ENCODE data around the gene ZNF814.
A peak's percentile ranks its signal among the peaks of the same experiment; 100 is the strongest.

Gene ZNF814

DNA sequence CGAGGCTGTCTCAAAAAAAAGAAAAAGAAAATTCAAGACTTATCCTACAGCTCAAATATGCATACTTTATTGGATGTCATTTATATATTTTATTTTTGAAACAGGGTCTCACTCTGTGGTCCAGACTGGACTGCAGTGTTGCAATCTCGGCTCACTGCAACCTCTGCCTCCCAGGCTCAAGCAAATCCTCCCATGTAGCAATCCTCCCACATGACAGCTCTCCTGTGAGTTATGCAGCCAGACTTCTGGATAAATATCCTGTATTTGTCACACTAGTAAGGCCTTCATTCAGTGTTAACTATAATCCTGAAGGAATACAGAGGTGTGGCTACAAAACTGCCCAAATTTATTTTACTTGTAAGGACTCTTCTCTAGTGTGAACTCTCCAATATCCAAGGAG is 81.3 kb downstream of the ZNF814 start:
- no peak for TF ChIP-seq CTCF (IDR thresholded peaks at IDR 0.05; ENCODE audit: low read depth, low read length)
- H3K4me3 ChIP-seq (replicated peaks in 1 of 2; ENCODE audit: low read depth in 2 of 2, low read length in 2 of 2), result no peak overlapping the region
- peak; percentile 50 to 58 for DNase-seq (ENCODE audit: low read depth in 2 of 2)

DNA sequence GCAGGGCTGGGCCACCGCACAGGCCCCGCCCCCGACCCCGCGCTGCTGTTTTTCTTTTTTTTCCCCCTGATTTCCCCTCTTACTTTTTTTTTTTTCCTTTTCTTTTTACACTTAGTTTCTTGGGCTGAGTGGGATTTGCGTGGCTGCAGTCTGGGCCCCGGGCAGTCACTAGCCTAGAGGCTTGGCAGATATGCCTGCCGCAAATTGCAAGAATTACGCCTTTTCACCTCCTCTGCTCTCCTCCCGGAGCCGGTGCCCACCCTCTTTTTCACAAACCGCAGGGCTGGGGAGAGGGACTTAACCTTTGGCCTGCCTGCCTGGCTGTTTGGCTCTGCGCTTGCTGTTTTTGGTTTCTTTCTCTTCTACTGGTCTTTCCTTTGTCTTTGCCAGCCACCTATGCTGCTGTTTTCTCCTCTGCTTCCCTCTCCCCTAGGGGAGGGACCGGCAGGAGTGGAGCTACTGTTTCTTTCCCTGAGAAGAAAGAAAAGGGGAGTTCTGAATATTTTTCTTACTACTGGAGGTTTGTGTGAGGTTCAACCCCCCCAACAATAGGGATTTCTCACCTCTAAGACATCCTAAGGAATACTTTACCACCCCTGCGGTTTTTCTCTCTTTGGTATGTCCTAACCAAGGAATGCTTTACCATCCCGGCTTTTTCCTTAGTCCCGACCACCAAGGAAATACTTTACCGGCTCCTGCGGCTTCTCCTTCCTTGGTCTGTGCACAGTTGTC is 85.1 kb downstream of the ZNF814 start:
- peak overlapping the region; percentile 52 to 69 for H3K4me3 ChIP-seq (replicated peaks in 1 of 2; ENCODE audit: low read depth in 2 of 2, low read length in 2 of 2)
- no peak for TF ChIP-seq CTCF (IDR thresholded peaks at IDR 0.05; ENCODE audit: low read depth, low read length)
- DNase-seq (ENCODE audit: low read depth in 2 of 2), result peak; percentile 76 to 82

- DNase-seq (ENCODE audit: low read depth in 2 of 2), result no peak
- peak overlapping the region; percentile 52 to 69 for H3K4me3 ChIP-seq (replicated peaks in 1 of 2; ENCODE audit: low read depth in 2 of 2, low read length in 2 of 2)
- no peak for TF ChIP-seq CTCF (IDR thresholded peaks at IDR 0.05; ENCODE audit: low read depth, low read length)
Observed at GRCh38 chr19:57803265-57803593, 85.6 kb downstream of the ZNF814 start.

DNA sequence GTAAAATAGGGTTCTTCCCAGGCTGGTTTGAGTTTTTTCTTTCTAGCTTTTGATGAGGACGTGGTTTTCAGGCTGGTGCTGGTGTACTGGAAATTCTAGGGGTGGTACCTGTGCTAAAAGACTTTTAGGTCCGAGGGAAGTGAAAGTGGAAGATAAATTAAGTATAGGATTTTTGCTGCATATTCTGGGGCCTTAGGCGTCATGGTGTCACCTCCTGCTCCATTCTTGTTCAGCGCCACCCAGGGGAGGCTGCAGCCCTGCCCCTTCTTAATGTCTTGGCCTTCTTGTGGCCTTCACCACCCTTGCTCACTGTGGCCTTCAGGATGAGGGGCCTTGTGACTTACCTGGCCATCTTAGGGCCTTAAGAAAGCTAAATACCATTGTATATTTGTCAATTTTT is 86.6 kb downstream of the ZNF814 start:
- H3K4me3 ChIP-seq (replicated peaks in 1 of 2; ENCODE audit: low read depth in 2 of 2, low read length in 2 of 2), result no peak overlapping the region
- TF ChIP-seq CTCF (IDR thresholded peaks at IDR 0.05; ENCODE audit: low read depth, low read length), result no peak
- no peak for DNase-seq (ENCODE audit: low read depth in 2 of 2)

DNA sequence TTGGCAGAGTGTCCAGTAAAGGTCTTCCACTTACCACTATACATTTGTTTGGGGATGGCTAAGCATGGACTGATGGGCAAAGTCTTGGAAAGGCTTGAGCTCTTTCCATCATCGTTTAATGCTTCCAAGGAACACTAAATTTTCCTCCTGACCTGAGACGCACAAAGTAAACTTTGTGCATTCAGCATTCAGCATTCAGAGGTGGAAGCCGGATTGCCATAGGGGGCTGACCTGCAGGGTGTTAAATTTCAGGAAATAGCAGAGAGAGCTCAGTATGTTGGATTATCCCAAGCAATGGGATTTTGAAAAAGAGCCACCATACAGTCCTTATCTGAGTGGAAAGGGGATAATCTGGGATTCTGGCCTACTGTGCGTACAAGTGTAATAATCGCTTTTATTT is 88.1 kb downstream of the ZNF814 start:
- no peak for TF ChIP-seq CTCF (IDR thresholded peaks at IDR 0.05; ENCODE audit: low read depth, low read length)
- H3K4me3 ChIP-seq (replicated peaks in 1 of 2; ENCODE audit: low read depth in 2 of 2, low read length in 2 of 2), result no peak overlapping the region
- no peak for DNase-seq (ENCODE audit: low read depth in 2 of 2)
